Endothelial cell of hepatic sinusoid (primary cell): ENCODE results near the gene RBL1.

Experiments used
- in situ Hi-C: cut with HindIII; loops from 2 replicates; pipeline ENCODE4 v1.10.0; 2017; ENCODE audit warnings: low sequenced_read_pairs

RBL1 gene

DNA sequence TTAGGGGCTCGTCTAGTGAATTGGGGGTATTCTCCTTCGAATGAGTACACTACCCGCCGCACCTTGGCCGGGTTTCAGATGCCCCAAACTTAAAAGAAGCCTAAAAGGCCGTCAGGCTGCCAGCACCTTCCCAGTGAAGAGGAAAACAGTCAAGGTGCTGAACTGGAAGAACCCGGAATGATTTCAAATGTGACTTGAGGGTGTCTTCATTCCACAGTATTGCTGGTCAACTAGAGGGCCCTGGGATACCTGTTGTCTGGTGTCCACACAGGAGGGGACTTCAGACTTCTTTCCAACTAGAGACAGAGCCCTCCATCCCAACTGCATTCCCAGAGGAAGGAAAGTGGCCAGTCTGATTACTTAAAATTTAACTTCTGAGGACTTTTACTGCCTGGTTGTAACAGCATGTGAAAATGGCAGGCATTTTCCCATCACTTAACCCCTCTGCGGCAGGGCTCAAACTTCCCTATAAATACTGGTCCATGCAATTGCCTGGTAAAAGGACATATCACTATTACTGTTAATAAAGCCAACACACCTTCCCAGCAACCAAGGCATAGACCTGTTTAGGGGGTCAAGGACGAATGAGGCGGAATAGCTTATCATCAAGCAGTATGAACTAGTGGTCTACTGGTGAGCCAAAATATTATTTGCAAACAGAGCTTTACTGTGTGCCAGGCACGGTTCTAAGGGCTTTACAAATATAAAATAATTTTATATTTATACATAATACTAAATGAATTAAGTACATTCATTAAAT is 143.6 kb downstream of the RBL1 start:
- in situ Hi-C loops = no loop called here

DNA sequence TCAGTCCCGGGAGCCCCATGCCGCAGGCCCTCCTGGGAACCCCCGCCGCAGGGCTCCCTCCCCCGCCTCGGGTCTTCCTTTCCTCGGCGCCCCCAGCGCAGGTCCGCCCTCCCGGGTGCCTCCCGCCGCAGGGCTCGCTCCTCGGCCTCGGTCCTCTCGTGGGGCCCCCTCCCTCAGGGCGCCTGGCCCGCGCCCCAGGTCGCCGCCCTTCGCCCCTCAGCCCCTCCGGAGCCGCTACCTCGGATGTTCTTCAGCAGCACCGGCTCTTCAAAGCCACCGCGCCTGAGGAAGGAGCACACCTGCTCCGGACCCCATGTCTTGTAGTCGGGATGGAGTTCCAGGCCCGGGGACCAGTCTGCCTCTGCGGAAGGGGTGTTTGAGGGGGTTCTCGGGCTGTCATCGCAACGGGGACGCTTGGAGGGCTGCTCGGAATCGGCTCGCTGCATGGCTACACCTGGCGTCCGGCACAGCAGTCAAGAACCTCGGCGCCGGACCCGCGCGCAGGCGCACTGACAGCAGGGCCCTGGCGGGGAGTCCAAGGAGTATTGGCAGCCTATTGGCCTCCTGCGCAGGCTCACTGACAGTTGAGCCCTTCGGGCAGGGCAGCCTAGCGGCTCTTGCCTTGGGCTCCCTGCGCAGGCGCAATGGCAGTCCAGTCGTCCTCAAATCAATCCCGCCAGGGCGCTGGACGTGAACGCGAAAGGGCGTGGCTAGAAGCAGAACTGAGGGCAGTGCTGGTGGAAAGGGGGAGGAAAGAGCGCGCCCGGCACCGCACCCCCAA is 144.4 kb downstream of the RBL1 start, which contains the start of gene SAMHD1:
SAMHD1 (minus strand) TSS at position 511 of the 781 bp plus-strand sequence; CDS start at position 446, 65 bp downstream.
- in situ Hi-C loops = no loop called here

DNA sequence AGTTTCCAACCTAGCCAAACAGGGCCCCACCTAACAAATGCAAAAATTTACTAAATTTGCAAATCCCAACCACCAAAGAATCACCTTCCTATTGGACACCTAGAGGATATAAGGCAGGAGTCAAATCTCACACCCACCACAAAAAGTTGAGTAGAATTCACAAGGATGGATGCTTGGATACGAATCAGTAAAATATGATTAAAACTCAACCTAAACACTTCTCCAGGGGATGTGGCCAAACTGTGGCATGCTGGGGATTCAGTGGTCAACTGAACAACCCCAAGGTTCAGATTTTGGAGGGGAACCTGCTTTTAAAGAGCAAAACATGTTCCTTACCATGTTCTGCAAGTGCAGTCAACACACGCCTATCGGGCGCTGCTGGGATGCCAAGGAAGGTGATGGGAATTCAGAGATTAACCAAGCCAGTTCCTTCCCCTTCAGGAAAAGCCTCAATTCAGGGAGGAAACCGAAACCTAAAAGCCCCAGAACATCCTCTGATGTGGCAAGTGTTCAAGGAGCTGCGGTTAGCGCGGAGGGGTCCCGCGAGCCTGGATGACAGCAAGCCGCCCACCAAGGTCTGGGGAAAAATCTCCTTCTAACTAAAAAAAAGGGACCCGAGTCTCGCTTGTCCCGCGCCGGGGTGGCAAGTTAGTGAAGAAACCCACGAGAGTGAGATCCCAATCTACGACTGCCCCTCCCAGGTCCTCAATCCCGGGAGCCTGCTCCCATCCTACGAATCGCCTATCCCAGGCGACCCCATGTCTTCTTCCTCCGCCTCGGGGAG is 145.2 kb downstream of the RBL1 start:
- in situ Hi-C loops = no loop called here
